Testis (tissue), 5 donors: ENCODE measurements around the gene KRTAP20-1. TPM values are rescaled to one million over a fixed set of nuclear protein-coding genes. Genes with fewer than 3 reads are reported as not detected.

Source experiments
- DNase-seq: peaks from one replicate; pipeline ENCODE4 v3.0.0-alpha.2; 2019
- H3K27ac ChIP-seq, 2 donors: fragments of 200-600 bp; sonication (generic); one replicate each; pipeline ENCODE4 v1.5.1; 2019
- H3K27me3 ChIP-seq: fragments of 200-600 bp; sonication (generic); one replicate; pipeline ENCODE4 v1.5.1; 2019
- H3K36me3 ChIP-seq: fragments of 200-600 bp; sonication (generic); one replicate; pipeline ENCODE4 v1.5.1; 2017; ENCODE audit warnings: low read depth; ENCODE audit errors: missing control alignments
- H3K4me1 ChIP-seq: fragments of 200-600 bp; sonication (generic); one replicate; pipeline ENCODE4 v1.5.1; 2019
- H3K4me3 ChIP-seq, 2 donors: fragments of 200-600 bp; sonication (generic); one replicate each; pipeline ENCODE4 v1.5.1; 2017 to 2019
- H3K9me3 ChIP-seq: fragments of 200-600 bp; sonication (generic); one replicate; pipeline ENCODE4 v1.5.1; 2017
- CTCF ChIP-seq, 3 experiments: fragments of 450-650 bp in 2 of 3; fragments of 200-600 bp in 1 of 3; sonication (generic) in 1 of 3; IDR thresholded peaks; one replicate each; pipeline ENCODE4 v1.5.1; 2016 to 2019; ENCODE audit warnings: antibody characterized with exemption in 3 of 3, mild to moderate bottlenecking in 2 of 3, moderate library complexity in 1 of 3
- POLR2A ChIP-seq: fragments of 450-650 bp; IDR thresholded peaks from one replicate; pipeline ENCODE4 v1.6.1; 2017; ENCODE audit warnings: antibody characterized with exemption, mild to moderate bottlenecking, moderate library complexity
- WGBS, 2 donors: methylation state at CpG; one replicate each; pipeline ENCODE4 v1.1.5; 2018; 5-methylcytosine and 5-hydroxymethylcytosine counted together
- intact Hi-C: fragments of 100-400 bp; cut with DNase I; formaldehyde crosslinking; loops from one replicate; pipeline ENCODE4 v1.15.1; 2023; ENCODE audit warnings: low total_unique reads
- long read RNA-seq, 2 donors: transcript quantifications; one replicate each; lab custom pipeline, GENCODE V29; 2026
- polyA plus RNA-seq: library from polyadenylated mRNA; stranded (reverse); fragments of 350-450 nt; fragmentation: Illumina TruSeq; extraction: RNeasy Lipid Tissue Mini Kit (QIAGEN cat#74804); gene quantifications from one replicate; pipeline ENCODE4 v1.2.3, GENCODE V29; 2014; ENCODE audit warnings: low read depth, low replicate concordance; ENCODE audit not compliant: insufficient read depth
- total RNA-seq, 2 donors: library from RNA; depleted of rRNA; stranded (reverse); fragments of >200 nt; gene quantifications; one replicate each; pipeline ENCODE4 v1.2.3, GENCODE V29; 2016

Gene KRTAP20-1
- total RNA-seq (not detected), polyA plus RNA-seq (not detected)
- long read RNA-seq, donor 1, result 0 reads
- long read RNA-seq, donor 2, result 0 reads

- Histone ChIP-seq H3K27ac (no peak within 1 kb of the TSS), H3K4me3 (no peak within 1 kb of the TSS), H3K27me3 (no peaks in the 10 kb centered on the region), H3K36me3 (no peaks in the 10 kb centered on the region), H3K4me1 (no peaks in the 10 kb centered on the region), H3K9me3 (no peaks in the 10 kb centered on the region)
- no peak for TF ChIP-seq CTCF (IDR thresholded peaks at IDR 0.05)
- TF ChIP-seq POLR2A, result no peak
- 81 to 92% methylated on average over 2 of the region's 2 CpGs for WGBS, 2 donors
- intact Hi-C loops, result no loop called here
- DNase-seq, result no peak
Measured at GRCh38 chr21:30616125-30616524, at the start of gene KRTAP20-1. TSS of gene KRTAP20-1 (plus strand) at chr21:30616425. CDS start at chr21:30616455, 30 bp downstream.

GRCh38 chr21:30567617-30568016, 48.6 kb upstream of the KRTAP20-1 start:
- Histone ChIP-seq H3K27me3 (no peaks in the 10 kb centered on the region), H3K4me1 (no peaks in the 10 kb centered on the region), H3K9me3 (no peaks in the 10 kb centered on the region), H3K4me3 (no peak overlapping the region), H3K27ac (no peak overlapping the region), H3K36me3 (no peaks in the 10 kb centered on the region)
- TF ChIP-seq CTCF (IDR thresholded peaks at IDR 0.05) (no peak), POLR2A (no peak)
- intact Hi-C loops, result no loop called here
- DNase-seq, result no peak

GRCh38 chr21:30577766-30578165, 38.5 kb upstream of the KRTAP20-1 start:
- no peak overlapping the region for H3K27ac ChIP-seq
- no peaks in the 10 kb centered on the region for H3K9me3 ChIP-seq
- no peak for TF ChIP-seq POLR2A
- no peak for TF ChIP-seq CTCF (IDR thresholded peaks at IDR 0.05)
- intact Hi-C loops, result no loop called here
- no peaks in the 10 kb centered on the region for H3K4me1 ChIP-seq
- DNase-seq, result no peak
- H3K27me3 ChIP-seq, result no peaks in the 10 kb centered on the region
- no peak overlapping the region for H3K4me3 ChIP-seq
- H3K36me3 ChIP-seq, result no peaks in the 10 kb centered on the region

- Histone ChIP-seq H3K4me3 (no peak overlapping the region), H3K36me3 (no peaks in the 10 kb centered on the region), H3K9me3 (no peaks in the 10 kb centered on the region), H3K27ac (no peak overlapping the region), H3K4me1 (no peaks in the 10 kb centered on the region), H3K27me3 (no peaks in the 10 kb centered on the region)
- no peak for DNase-seq
- intact Hi-C loops, result no loop called here
- no peak for TF ChIP-seq CTCF (IDR thresholded peaks at IDR 0.05)
- no peak for TF ChIP-seq POLR2A
- 27 to 33% methylated on average over 1 of the region's 1 CpG for WGBS, 2 donors
Measured at GRCh38 chr21:30579346-30579745, 36.9 kb upstream of the KRTAP20-1 start.

- TF ChIP-seq CTCF (IDR thresholded peaks at IDR 0.05) (no peak), POLR2A (no peak)
- DNase-seq, result no peak
- no peaks in the 10 kb centered on the region for H3K4me1 ChIP-seq
- no peak overlapping the region for H3K4me3 ChIP-seq
- H3K27ac ChIP-seq, result no peak overlapping the region
- intact Hi-C loops, result no loop called here
- WGBS, 2 donors, result 59 to 63% methylated on average over 3 of the region's 3 CpGs
- H3K36me3 ChIP-seq, result no peaks in the 10 kb centered on the region
- no peaks in the 10 kb centered on the region for H3K27me3 ChIP-seq
- H3K9me3 ChIP-seq, result no peaks in the 10 kb centered on the region
Measured at GRCh38 chr21:30580132-30580531, 36.1 kb upstream of the KRTAP20-1 start.
